HG03045 (cell line): ENCODE measurements around the gene TAGAP.
"Not testable (repeated sequence)": the region's sequence is repeated elsewhere in the genome, so short reads cannot be mapped to it uniquely, and the experiment has no call there.

Experiments
- ATAC-seq: cut with Tn5 transposase; IDR thresholded peaks from one replicate; pipeline ENCODE4 v1.9.1; 2021; ENCODE audit warnings: mild to moderate bottlenecking, moderate library complexity; ENCODE audit not compliant: unreplicated experiment

The TAGAP gene

DNA sequence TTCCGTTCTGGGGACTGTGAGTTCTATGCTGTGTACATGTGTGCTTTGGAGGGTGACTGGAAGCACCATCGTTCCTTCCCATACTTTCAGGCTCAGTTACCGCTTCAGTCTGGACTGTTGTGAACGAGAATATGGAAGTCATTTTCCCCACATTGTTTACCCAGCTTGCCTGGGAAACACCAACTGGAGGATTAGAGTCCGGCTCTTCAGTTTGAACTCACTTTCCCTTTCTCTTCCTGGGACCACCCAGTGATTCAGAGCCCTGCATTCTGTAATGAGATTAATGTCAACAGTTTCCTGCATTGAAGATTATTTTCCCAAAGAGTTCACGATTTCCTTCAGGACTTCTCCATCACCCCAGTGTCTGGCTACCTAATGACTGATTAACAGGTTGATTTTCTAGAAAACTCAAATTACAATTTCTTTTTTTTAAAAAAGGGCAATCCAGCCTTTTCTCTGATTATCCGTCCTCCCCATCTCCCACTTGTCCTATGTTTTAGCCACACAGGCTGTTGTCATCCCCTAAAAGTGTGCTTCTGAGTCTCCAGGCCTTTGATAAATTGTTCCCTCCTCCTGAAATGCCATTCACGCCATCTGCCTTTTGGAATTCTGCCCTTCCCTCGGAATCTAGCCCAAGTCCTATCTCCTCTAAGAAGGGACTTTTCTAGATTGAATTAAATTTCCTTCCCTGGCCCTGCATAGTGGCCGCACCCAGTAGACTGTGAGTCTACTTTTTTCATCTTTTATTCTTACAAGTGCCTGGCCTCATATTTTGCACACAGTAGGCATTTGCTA, 3.3 kb upstream of the TAGAP start:
- ATAC-seq: no peak

GRCh38 chr6:159045801-159046200, 1.0 kb upstream of the TAGAP start:
- ATAC-seq: no peak

DNA sequence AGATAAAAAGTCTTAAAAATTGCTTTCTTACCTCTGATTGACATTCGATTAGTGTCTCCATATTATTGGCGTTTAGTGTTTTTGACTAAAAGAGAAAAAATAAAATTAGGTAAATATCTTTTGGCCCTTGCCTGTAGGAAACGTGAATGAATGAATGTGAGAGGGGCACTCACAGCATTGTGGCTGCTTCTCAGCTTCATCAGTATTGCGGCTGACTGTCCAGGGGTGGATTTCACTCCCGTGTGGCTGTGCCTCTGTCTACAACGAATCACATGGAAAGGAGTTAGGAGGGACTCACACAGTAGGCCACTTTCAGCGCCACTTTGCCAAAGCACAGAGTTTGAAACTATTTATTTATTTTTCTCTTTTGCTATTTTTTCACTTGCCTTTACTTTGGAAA, 844 bp downstream of the TAGAP start:
- no peak for ATAC-seq

GRCh38 chr6:159043251-159043650, 1.5 kb downstream of the TAGAP start:
- no peak for ATAC-seq

DNA sequence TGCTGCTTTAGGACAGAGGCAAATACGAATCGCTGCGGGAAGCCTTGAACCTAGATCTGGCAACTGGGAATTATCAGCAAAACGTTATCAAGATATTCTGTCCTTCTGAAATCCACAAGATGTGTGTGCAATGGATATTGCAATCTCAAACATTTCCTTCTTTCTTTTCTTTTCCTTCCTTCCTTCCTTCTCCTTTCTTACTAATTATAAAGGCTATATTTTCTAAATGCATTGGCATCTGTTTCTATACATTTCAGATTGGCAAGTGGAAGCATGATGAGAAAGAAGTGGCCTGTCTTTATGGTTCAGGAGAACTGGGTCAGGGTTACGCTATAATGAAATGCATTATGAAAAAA, 2.0 kb downstream of the TAGAP start:
- no peak for ATAC-seq

GRCh38 chr6:159042003-159042825, 2.6 kb downstream of the TAGAP start:
- peak; percentile 39 for ATAC-seq

- no peak for ATAC-seq
Observed at GRCh38 chr6:159041181-159041580, 3.6 kb downstream of the TAGAP start.

DNA sequence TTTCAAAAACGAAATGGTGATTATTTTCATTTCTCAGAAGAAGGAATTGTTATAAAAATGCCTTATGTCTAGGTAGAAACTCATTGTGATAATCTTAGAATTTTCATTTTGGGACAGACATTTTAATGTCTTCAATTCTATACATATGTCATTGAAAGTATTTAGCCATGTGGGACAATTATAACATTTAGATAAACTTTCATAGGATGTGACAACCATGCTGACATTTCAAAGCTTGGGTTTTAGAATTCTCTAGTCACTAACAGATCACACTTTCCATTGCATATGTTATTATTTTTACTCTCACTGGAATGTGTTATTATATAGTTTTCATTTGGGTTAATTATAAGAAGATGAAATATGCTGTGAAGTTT, 4.9 kb downstream of the TAGAP start:
- ATAC-seq: no peak

GRCh38 chr6:159038914-159039884, 5.6 kb downstream of the TAGAP start:
- ATAC-seq: peak; percentile 79

- not testable (repeated sequence) for ATAC-seq
Observed at GRCh38 chr6:159038318-159038717, 6.5 kb downstream of the TAGAP start.

- ATAC-seq: no peak
Observed at GRCh38 chr6:159037756-159038290, 7.0 kb downstream of the TAGAP start.

DNA sequence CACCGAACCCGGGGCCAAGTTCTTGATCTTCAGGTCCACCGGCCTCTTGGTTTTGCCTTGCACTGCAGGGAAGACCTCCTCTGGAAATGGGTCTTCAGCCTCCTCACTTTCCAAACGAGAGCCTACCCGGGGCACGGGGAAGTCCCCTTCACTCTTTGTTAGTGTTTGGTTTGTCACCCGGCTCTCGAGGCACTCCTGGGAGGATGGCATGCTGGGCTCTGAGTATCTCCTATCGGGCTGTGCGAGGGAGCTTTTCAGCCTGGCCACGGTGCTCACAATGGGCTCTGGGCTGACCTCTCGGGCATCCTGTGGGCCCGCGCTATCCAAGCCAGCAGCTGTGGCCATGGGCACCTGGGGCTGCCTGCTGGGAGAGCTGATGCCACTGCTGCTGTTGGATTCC, 8.1 kb downstream of the TAGAP start:
- no peak for ATAC-seq

GRCh38 chr6:159035891-159036290, 8.9 kb downstream of the TAGAP start:
- ATAC-seq: no peak

DNA sequence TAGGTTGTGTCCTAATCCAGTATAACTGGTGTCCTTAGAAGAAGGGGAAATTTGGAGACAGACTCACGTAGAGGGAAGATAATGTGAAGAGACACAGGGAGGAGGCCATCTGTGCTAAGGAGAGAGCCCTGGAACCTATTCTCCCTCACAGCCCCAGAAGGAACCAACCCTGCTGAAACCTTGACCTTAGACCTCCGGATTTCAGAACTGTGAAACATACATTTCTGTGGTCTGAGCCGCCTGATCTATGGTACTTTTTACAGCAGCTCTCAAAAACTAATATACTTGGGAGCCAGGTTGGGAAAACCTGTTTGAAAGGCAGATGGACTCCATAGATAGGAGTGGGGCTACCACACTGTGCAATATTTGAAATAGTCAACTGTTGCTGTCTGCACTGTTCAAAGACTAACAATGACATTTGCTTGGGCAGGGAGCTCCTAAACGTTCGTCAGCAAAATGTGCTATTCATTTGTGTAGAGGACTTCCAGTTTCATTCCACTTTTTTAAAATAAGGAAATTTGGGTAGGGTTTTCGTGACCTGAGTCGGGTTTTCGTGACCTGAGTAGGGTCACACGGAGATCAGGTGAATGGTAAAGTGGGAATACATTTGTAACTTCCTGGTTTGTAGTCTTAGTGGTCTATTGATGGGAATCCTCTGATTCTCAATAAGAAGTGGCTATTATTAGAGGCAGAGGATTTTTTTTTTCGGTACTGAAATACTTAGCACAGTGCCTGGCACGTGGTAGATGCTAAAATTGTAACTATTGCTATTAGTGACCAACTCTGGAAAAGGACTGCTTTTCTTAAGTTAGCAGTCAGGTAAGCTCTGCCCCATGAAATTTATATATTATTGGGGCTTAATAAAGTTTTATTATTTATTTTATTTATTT, 11.4 kb downstream of the TAGAP start:
- peak; percentile 55 for ATAC-seq

DNA sequence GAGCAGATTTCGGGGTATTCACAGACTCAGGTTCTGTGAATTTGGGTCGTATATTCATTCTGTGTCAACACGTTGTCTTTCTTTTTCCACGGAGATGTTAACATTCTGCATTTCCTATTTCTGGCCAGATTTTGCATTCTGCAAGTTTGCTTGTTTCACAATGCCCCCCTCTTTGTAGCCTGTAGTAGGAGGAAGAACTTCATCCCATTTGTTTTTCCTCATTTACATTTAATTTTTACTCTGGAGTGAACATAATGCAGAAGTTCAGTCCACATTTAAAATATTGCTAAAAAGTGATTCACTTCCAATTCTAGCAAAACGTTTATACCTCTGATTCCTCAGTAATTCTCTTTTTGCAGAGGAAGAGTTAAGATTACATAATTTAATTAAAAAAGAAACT, 12.9 kb downstream of the TAGAP start:
- ATAC-seq: no peak

DNA sequence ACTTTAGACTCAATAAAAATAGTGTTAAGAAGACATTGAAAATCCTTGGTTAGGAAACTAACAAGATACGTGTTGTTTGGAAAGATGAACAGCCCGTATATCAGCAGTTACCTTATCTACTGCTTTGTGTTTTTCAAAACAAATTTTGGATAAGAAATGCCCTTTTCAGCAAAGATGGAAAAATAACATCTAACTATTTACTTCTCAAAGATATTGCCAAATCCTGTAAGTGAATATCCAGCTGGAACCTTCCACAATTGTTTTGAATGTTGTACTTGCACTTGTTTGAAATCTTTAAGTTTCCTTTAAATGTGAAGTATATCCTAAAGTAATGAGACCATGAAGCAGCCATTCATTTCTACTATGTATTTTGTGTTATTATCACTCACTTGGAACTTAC, 14.6 kb downstream of the TAGAP start:
- ATAC-seq: no peak

GRCh38 chr6:159025224-159025623, 19.6 kb downstream of the TAGAP start:
- not testable (repeated sequence) for ATAC-seq

DNA sequence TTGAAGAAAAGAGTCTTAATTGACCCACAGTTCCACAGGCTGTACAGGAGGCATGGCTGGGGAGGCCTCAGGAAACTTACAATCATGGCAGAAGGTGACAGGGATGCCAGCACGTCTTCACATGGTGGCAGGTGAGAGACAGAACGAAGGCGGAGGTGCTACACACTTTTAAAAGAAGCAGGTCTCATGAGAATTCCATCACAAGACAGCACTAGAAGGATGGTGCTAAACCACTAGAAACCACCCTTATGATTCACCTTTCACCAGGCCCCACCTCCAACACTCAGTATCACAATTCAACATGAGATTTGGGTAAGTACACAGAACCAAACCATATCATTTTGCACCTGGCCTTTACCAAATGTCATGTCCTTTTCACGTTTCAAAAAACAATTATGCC, 20.9 kb downstream of the TAGAP start:
- ATAC-seq: no peak

DNA sequence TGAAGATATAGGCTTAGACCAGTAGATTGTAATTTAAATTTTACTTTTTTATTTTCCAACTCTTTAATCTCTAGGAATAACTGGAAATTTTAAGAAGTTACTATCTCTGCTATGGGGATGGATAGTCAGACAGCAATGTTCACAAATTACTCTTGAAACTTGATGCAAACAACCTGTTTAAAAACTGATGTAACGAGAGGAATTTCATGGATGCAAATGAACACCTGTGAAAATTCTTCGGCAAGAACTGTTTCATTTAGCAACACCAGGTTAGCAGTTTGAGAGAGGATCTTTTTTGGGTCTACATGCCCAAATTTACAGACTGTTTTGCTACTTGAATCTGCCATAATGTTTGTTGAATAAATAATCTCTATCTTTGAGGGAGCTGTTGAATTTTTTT, 24.8 kb downstream of the TAGAP start:
- ATAC-seq: no peak
